ENCODE measurements around the gene RIPK3. TPM values are rescaled to one million over a fixed set of nuclear protein-coding genes. Genes with fewer than 3 reads are reported as not detected.

The RIPK3 gene
- total RNA-seq, 2 experiments from 2014 or later, result 5.4 to 6.3 TPM

GRCh38 chr14:24310646-24311604 is 28.9 kb downstream of the RIPK3 start, which contains the start of gene LTB4R:
LTB4R (plus strand) TSS chr14:24311502; CDS start chr14:24315652, 4,150 bp downstream.
- H3K36me3 Mint-ChIP-seq, result peaks cover 42% of the 10 kb centered on the region
- H3K4me1 Mint-ChIP-seq, result peaks cover 59% of the 10 kb centered on the region
- DNase-seq, result peak; percentile 77
- no peaks in the 10 kb centered on the region for H3K9me3 Mint-ChIP-seq
- H3K4me3 Mint-ChIP-seq, result peak within 1 kb of the TSS; percentile 73
- H3K27me3 Mint-ChIP-seq, result no peaks in the 10 kb centered on the region
- H3K27ac Mint-ChIP-seq, result peak within 1 kb of the TSS; percentile 73

- Mint-ChIP-seq H3K4me3 (peak overlapping the region; percentile 73), H3K9me3 (no peaks in the 10 kb centered on the region), H3K36me3 (peaks cover 42% of the 10 kb centered on the region), H3K27ac (peak overlapping the region; percentile 73), H3K27me3 (no peaks in the 10 kb centered on the region), H3K4me1 (peaks cover 59% of the 10 kb centered on the region)
- DNase-seq, result no peak
Observed at GRCh38 chr14:24310265-24310645, 29.5 kb downstream of the RIPK3 start.

GRCh38 chr14:24309538-24310264 is 30.1 kb downstream of the RIPK3 start, which contains the start of gene LTB4R2:
LTB4R2 (plus strand) TSS chr14:24310140; CDS start chr14:24310665, 525 bp downstream.
- Mint-ChIP-seq H3K4me3 (peak within 1 kb of the TSS; percentile 73), H3K36me3 (peaks cover 42% of the 10 kb centered on the region), H3K27me3 (no peaks in the 10 kb centered on the region), H3K4me1 (peaks cover 57% of the 10 kb centered on the region), H3K27ac (peak within 1 kb of the TSS; percentile 73), H3K9me3 (no peaks in the 10 kb centered on the region)
- DNase-seq, result no peak

- H3K27ac Mint-ChIP-seq, result no peak overlapping the region
- no peak overlapping the region for H3K4me3 Mint-ChIP-seq
- H3K27me3 Mint-ChIP-seq, result no peaks in the 10 kb centered on the region
- DNase-seq, result no peak
- H3K36me3 Mint-ChIP-seq, result peaks cover 37% of the 10 kb centered on the region
- H3K9me3 Mint-ChIP-seq, result no peaks in the 10 kb centered on the region
- peaks cover 45% of the 10 kb centered on the region for H3K4me1 Mint-ChIP-seq
Observed at GRCh38 chr14:24308342-24309124, 31.3 kb downstream of the RIPK3 start.

- H3K9me3 Mint-ChIP-seq, result no peaks in the 10 kb centered on the region
- H3K27ac Mint-ChIP-seq, result peak within 1 kb of the TSS; percentile 47
- H3K36me3 Mint-ChIP-seq, result peaks cover 37% of the 10 kb centered on the region
- peak; percentile 46 for DNase-seq
- peaks cover 38% of the 10 kb centered on the region for H3K4me1 Mint-ChIP-seq
- H3K4me3 Mint-ChIP-seq, result no peak within 1 kb of the TSS
- no peaks in the 10 kb centered on the region for H3K27me3 Mint-ChIP-seq
Observed at GRCh38 chr14:24307575-24308341, 32.0 kb downstream of the RIPK3 start, which contains the start of gene CIDEB. CIDEB (minus strand) TSS chr14:24307977; CDS start chr14:24307858, 119 bp downstream.

GRCh38 chr14:24307156-24307574 is 32.6 kb downstream of the RIPK3 start:
- Mint-ChIP-seq H3K36me3 (peaks cover 34% of the 10 kb centered on the region), H3K27ac (peak overlapping the region; percentile 47), H3K4me3 (no peak overlapping the region), H3K27me3 (no peaks in the 10 kb centered on the region), H3K9me3 (no peaks in the 10 kb centered on the region), H3K4me1 (peaks cover 35% of the 10 kb centered on the region)
- no peak for DNase-seq

- H3K27ac Mint-ChIP-seq, result no peak overlapping the region
- no peak overlapping the region for H3K4me3 Mint-ChIP-seq
Observed at GRCh38 chr14:24304019-24304387, 35.8 kb downstream of the RIPK3 start.

GRCh38 chr14:24300326-24300980 is 39.3 kb downstream of the RIPK3 start:
- Mint-ChIP-seq H3K36me3 (peaks cover 29% of the 10 kb centered on the region), H3K4me1 (peaks cover 46% of the 10 kb centered on the region), H3K4me3 (peak overlapping the region; percentile 89), H3K27ac (peak overlapping the region; percentile 91), H3K27me3 (no peaks in the 10 kb centered on the region), H3K9me3 (no peaks in the 10 kb centered on the region)
- DNase-seq, result no peak

More at GRCh38 chr14:24304019-24304387, 35.8 kb downstream of the RIPK3 start:
- Mint-ChIP-seq H3K4me1 (peaks cover 37% of the 10 kb centered on the region), H3K36me3 (peaks cover 33% of the 10 kb centered on the region), H3K9me3 (no peaks in the 10 kb centered on the region), H3K27me3 (no peaks in the 10 kb centered on the region)
- DNase-seq, result no peak

- peak within 1 kb of the TSS; percentile 89 for H3K4me3 Mint-ChIP-seq
- H3K36me3 Mint-ChIP-seq, result peaks cover 29% of the 10 kb centered on the region
- peaks cover 46% of the 10 kb centered on the region for H3K4me1 Mint-ChIP-seq
- peak; percentile 90 for DNase-seq
- H3K27ac Mint-ChIP-seq, result peak within 1 kb of the TSS; percentile 91
- H3K27me3 Mint-ChIP-seq, result no peaks in the 10 kb centered on the region
- no peaks in the 10 kb centered on the region for H3K9me3 Mint-ChIP-seq
Observed at GRCh38 chr14:24299255-24300191, 40.3 kb downstream of the RIPK3 start, which contains the start of the genes DHRS1 and NOP9. DHRS1 (minus strand) TSS chr14:24299780; CDS start chr14:24299106, 674 bp downstream. NOP9 (plus strand) TSS chr14:24299850; CDS start chr14:24299955, 105 bp downstream.

GRCh38 chr14:24298892-24299254 is 40.9 kb downstream of the RIPK3 start:
- H3K4me3 Mint-ChIP-seq, result peak overlapping the region; percentile 89
- peak overlapping the region; percentile 91 for H3K27ac Mint-ChIP-seq
- H3K9me3 Mint-ChIP-seq, result no peaks in the 10 kb centered on the region
- H3K36me3 Mint-ChIP-seq, result peaks cover 26% of the 10 kb centered on the region
- H3K27me3 Mint-ChIP-seq, result no peaks in the 10 kb centered on the region
- peak; percentile 22 for DNase-seq
- peaks cover 46% of the 10 kb centered on the region for H3K4me1 Mint-ChIP-seq

GRCh38 chr14:24297190-24297964 is 42.4 kb downstream of the RIPK3 start:
- Mint-ChIP-seq H3K36me3 (peaks cover 26% of the 10 kb centered on the region), H3K27ac (peak overlapping the region; percentile 75), H3K27me3 (no peaks in the 10 kb centered on the region), H3K9me3 (no peaks in the 10 kb centered on the region), H3K4me3 (peak overlapping the region; percentile 5), H3K4me1 (peaks cover 43% of the 10 kb centered on the region)
- no peak for DNase-seq
